OCI-LY1 (cell line): ENCODE data around the gene BNC1.

ENCODE experiments used
- CTCF ChIP-seq: fragments of 200-600 bp; sonication (generic), shearing (Covaris generic); IDR thresholded peaks from 2 replicates; pipeline ENCODE4 v1.5.1; 2017; ENCODE audit warnings: mild to moderate bottlenecking, antibody characterized with exemption, low read length, moderate library complexity, mixed read lengths
- EZH2 ChIP-seq: fragments of 200-600 bp; sonication (generic), shearing (Covaris generic); IDR thresholded peaks from 2 replicates; pipeline ENCODE4 v1.8.0; 2017; ENCODE audit warnings: borderline replicate concordance, mixed run types, mild to moderate bottlenecking, antibody characterized with exemption, low read length, moderate library complexity, mixed read lengths

- TF ChIP-seq CTCF, result no peak
- no peak for TF ChIP-seq EZH2
Measured at GRCh38 chr15:83249030-83249343, 35.5 kb downstream of the BNC1 start.
